KOPT-K1 (cell line): ENCODE results near the gene DIS3L2.
"Not testable (repeated sequence)": the region's sequence is repeated elsewhere in the genome, so short reads cannot be mapped to it uniquely, and the experiment has no call there.

Experiments used
- H3K27ac ChIP-seq: fragments of 200-600 bp; sonication (generic); 2 replicates; pipeline ENCODE4 v1.5.1; 2016; ENCODE audit warnings: antibody characterized with exemption, mild to moderate bottlenecking, low read depth, low read length; ENCODE audit not compliant: poor library complexity, severe bottlenecking
- H3K36me3 ChIP-seq: fragments of 200-600 bp; sonication (generic); 2 replicates; pipeline ENCODE4 v1.5.1; 2017; ENCODE audit warnings: antibody characterized with exemption, mild to moderate bottlenecking, low read length, moderate library complexity; ENCODE audit not compliant: insufficient read depth
- H3K9me3 ChIP-seq: fragments of 200-600 bp; sonication (generic); 2 replicates; pipeline ENCODE4 v1.5.1; 2017; ENCODE audit warnings: antibody characterized with exemption, low read length, mild to moderate bottlenecking; ENCODE audit not compliant: insufficient read depth, poor library complexity, severe bottlenecking

The DIS3L2 gene

GRCh38 chr2:232334885-232335205 is 373.3 kb downstream of the DIS3L2 start:
- H3K36me3 ChIP-seq: peaks cover 15% of the 10 kb centered on the region; the same call in 1 of the 2 replicates
- H3K9me3 ChIP-seq, H3K27ac ChIP-seq: not testable (repeated sequence)

- H3K9me3 ChIP-seq, H3K27ac ChIP-seq: not testable (repeated sequence)
- H3K36me3 ChIP-seq: peaks cover 15% of the 10 kb centered on the region; the same call in 1 of the 2 replicates
Measured at GRCh38 chr2:232335206-232335858, 373.8 kb downstream of the DIS3L2 start.

- H3K9me3 ChIP-seq: no peaks in the 10 kb centered on the region
- H3K36me3 ChIP-seq: peaks cover 15% of the 10 kb centered on the region; the same call in 1 of the 2 replicates
- H3K27ac ChIP-seq: no peak overlapping the region
Measured at GRCh38 chr2:232335859-232336215, 374.3 kb downstream of the DIS3L2 start.

GRCh38 chr2:232336241-232336736 is 374.8 kb downstream of the DIS3L2 start:
- no peaks in the 10 kb centered on the region for H3K9me3 ChIP-seq
- H3K27ac ChIP-seq: no peak overlapping the region
- H3K36me3 ChIP-seq: peaks cover 19% of the 10 kb centered on the region; the same call in 1 of the 2 replicates

- no peaks in the 10 kb centered on the region for H3K9me3 ChIP-seq
- H3K36me3 ChIP-seq: peaks cover 19% of the 10 kb centered on the region; the same call in 1 of the 2 replicates
- H3K27ac ChIP-seq: no peak overlapping the region
Measured at GRCh38 chr2:232336981-232337720, 375.6 kb downstream of the DIS3L2 start.

GRCh38 chr2:232338094-232338758 is 376.7 kb downstream of the DIS3L2 start:
- H3K9me3 ChIP-seq, H3K27ac ChIP-seq: not testable (repeated sequence)
- peaks cover 19% of the 10 kb centered on the region; the same call in 1 of the 2 replicates for H3K36me3 ChIP-seq

- peaks cover 19% of the 10 kb centered on the region; the same call in 1 of the 2 replicates for H3K36me3 ChIP-seq
- H3K9me3 ChIP-seq: no peaks in the 10 kb centered on the region
- H3K27ac ChIP-seq: no peak overlapping the region
Measured at GRCh38 chr2:232338759-232339106, 377.2 kb downstream of the DIS3L2 start.

GRCh38 chr2:232339121-232340081 is 377.9 kb downstream of the DIS3L2 start:
- Histone ChIP-seq H3K36me3 (peaks cover 19% of the 10 kb centered on the region; the same call in 1 of the 2 replicates), H3K27ac (no peak overlapping the region), H3K9me3 (no peaks in the 10 kb centered on the region)

- peaks cover 19% of the 10 kb centered on the region; the same call in 1 of the 2 replicates for H3K36me3 ChIP-seq
- no peaks in the 10 kb centered on the region for H3K9me3 ChIP-seq
- no peak overlapping the region for H3K27ac ChIP-seq
Measured at GRCh38 chr2:232340171-232340935, 378.8 kb downstream of the DIS3L2 start.

GRCh38 chr2:232341061-232341738 is 379.7 kb downstream of the DIS3L2 start:
- Histone ChIP-seq H3K9me3 (no peaks in the 10 kb centered on the region), H3K36me3 (peaks cover 17% of the 10 kb centered on the region; the same call in 1 of the 2 replicates), H3K27ac (no peak overlapping the region)

- H3K36me3 ChIP-seq: peaks cover 11% of the 10 kb centered on the region; the same call in 1 of the 2 replicates
- no peak overlapping the region for H3K27ac ChIP-seq
- H3K9me3 ChIP-seq: no peaks in the 10 kb centered on the region
Measured at GRCh38 chr2:232341739-232342126, 380.2 kb downstream of the DIS3L2 start.

- Histone ChIP-seq H3K27ac (no peak overlapping the region), H3K36me3 (peaks cover 4% of the 10 kb centered on the region; the same call in 1 of the 2 replicates), H3K9me3 (no peaks in the 10 kb centered on the region)
Measured at GRCh38 chr2:232342635-232343565, 381.4 kb downstream of the DIS3L2 start.
